ENCODE results near the gene PHB1. TPM values are rescaled to one million over a fixed set of nuclear protein-coding genes. Genes with fewer than 3 reads are reported as not detected.

The PHB1 gene
- total RNA-seq, 1 experiment from 2014 or later: 325 TPM

DNA sequence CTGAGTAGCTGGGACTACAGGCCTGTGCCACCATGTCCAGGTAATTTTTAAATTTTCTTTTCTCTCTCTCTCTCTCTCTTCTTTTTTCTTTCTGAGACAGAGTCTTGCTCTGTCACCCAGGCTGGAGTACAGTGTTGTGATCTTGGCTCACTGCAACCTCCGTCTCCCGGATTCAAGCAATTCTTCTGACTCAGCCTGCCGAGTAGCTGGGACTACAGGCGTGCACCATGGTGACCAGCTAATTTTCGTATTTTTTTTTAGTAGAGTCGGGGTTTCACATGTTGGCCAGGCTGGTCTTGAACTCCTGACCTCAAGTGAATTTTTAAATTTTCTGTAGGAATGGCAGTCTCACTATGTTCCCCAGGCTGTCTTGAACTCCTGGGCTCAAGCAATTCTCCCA, 41.6 kb downstream of the PHB1 start:
- Histone ChIP-seq H4K20me1 (ENCODE audit: control insufficient read depth, insufficient read depth, insufficient read length) (no peaks in the 10 kb centered on the region), H3K4ac (ENCODE audit: low read depth, low read length) (no peak overlapping the region), H2AFZ (ENCODE audit: low read length) (no peak overlapping the region), H4K8ac (replicated peaks; ENCODE audit: insufficient read length, low read depth, low read length) (no peak overlapping the region), H3T11ph (ENCODE audit: low read length) (no peak overlapping the region), H2BK5ac (ENCODE audit: insufficient read length, low read length) (no peak overlapping the region), H2AK5ac (ENCODE audit: insufficient read length, low read length) (no peak overlapping the region), H3K27ac (ENCODE audit: insufficient read length, low read depth, low read length) (no peak overlapping the region), H3K27me3 (ENCODE audit: insufficient read depth, low read length) (no peaks in the 10 kb centered on the region), H3K79me2 (ENCODE audit: insufficient read depth, low read length) (no peaks in the 10 kb centered on the region), H3K4me1 (ENCODE audit: insufficient read depth, low read length) (peaks cover 12% of the 10 kb centered on the region), H3K56ac (ENCODE audit: insufficient read length, low read depth, low read length) (no peak overlapping the region), H4K91ac (ENCODE audit: insufficient read length, low read depth, low read length) (no peak overlapping the region), H4K5ac (ENCODE audit: insufficient read length, low read depth, low read length) (no peak overlapping the region), H3K23me2 (ENCODE audit: insufficient read length, low read depth, low read length, poor library complexity, severe bottlenecking) (peaks cover 2% of the 10 kb centered on the region), H3K9me3 (ENCODE audit: control insufficient read depth, low read depth, low read length) (no peaks in the 10 kb centered on the region), H3K4me2 (ENCODE audit: insufficient read depth, insufficient read length, low read length) (no peak overlapping the region), H2BK15ac (ENCODE audit: low read depth, low read length) (no peak overlapping the region), H2BK120ac (ENCODE audit: low read depth, low read length, poor library complexity, severe bottlenecking) (no peak overlapping the region), H2BK12ac (ENCODE audit: insufficient read length, low read depth, low read length) (no peak overlapping the region), H3K79me1 (ENCODE audit: insufficient read depth, low read depth, low read length, poor library complexity, severe bottlenecking) (no peaks in the 10 kb centered on the region), H3K18ac (ENCODE audit: insufficient read length, low read depth, low read length) (no peak overlapping the region), H3K23ac (ENCODE audit: insufficient read length, low read depth, low read length) (no peak overlapping the region), H2BK20ac (ENCODE audit: low read depth, low read length, poor library complexity, severe bottlenecking) (no peak overlapping the region), H3K14ac (ENCODE audit: insufficient read depth, low read length) (no peak overlapping the region), H3K9ac (ENCODE audit: extremely low read depth, insufficient read length, low read length) (no peak overlapping the region)
- H3K4me1 Mint-ChIP-seq: peaks cover 37 to 57% of the 10 kb centered on the region in 2 experiments
- H3K27me3 Mint-ChIP-seq (ENCODE audit: low read depth): no peaks in the 10 kb centered on the region
- H3K27ac Mint-ChIP-seq: peak overlapping the region in 1 of 3 experiments; percentile 18; a peak in 1 of 7 replicates
- H3K4me3 Mint-ChIP-seq: peak overlapping the region in 1 of 2 experiments; percentile 50; a peak in 2 of 5 replicates
- H3K9me3 Mint-ChIP-seq: no peaks in the 10 kb centered on the region
- no peak for DNase-seq
- no peaks in the 10 kb centered on the region for H3K36me3 Mint-ChIP-seq (ENCODE audit: insufficient read depth in 1 of 3, low read depth in 3 of 3)
- TF ChIP-seq, protein P1, sequence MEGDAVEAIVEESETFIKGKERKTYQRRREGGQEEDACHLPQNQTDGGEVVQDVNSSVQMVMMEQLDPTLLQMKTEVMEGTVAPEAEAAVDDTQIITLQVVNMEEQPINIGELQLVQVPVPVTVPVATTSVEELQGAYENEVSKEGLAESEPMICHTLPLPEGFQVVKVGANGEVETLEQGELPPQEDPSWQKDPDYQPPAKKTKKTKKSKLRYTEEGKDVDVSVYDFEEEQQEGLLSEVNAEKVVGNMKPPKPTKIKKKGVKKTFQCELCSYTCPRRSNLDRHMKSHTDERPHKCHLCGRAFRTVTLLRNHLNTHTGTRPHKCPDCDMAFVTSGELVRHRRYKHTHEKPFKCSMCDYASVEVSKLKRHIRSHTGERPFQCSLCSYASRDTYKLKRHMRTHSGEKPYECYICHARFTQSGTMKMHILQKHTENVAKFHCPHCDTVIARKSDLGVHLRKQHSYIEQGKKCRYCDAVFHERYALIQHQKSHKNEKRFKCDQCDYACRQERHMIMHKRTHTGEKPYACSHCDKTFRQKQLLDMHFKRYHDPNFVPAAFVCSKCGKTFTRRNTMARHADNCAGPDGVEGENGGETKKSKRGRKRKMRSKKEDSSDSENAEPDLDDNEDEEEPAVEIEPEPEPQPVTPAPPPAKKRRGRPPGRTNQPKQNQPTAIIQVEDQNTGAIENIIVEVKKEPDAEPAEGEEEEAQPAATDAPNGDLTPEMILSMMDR (conservative IDR thresholded peaks at IDR 0.05): no peak
- no CpG with 5 or more reads among the region's 6 CpGs for WGBS (ENCODE audit: extremely low coverage, insufficient read length, low lambda C conversion rate)

Data from H9 (cell line).